K562 (cell line): ENCODE results near the gene ZNF566. TPM values are rescaled to one million over a fixed set of nuclear protein-coding genes. Genes with fewer than 3 reads are reported as not detected.
A peak's percentile ranks its signal among the peaks of the same experiment; 100 is the strongest.

ENCODE experiments used
- ATAC-seq: fragments of 200-7000 bp; cut with Tn5 transposase; 3 replicates; pipeline ENCODE4 v1.9.1; 2020; ENCODE audit warnings: moderate library complexity
- BruUV-seq: library from RNA; stranded (reverse); fragments of 400-500 nt; replicated peaks from 2 replicates; lab custom pipeline; 2021; lab: Mats Ljungman, UMichigan
- CTCF ChIA-PET: fragments of 300-600 bp; formaldehyde crosslinking; extraction: SDS; loops from one replicate; lab custom pipeline; 2021; ENCODE audit warnings: low intra/inter-chr PET ratio; lab: Yijun Ruan, JAX
- POLR2A ChIA-PET: fragments of 300-600, 350-650 bp; sonication (Branson Sonifier 250); formaldehyde crosslinking; extraction: SDS; loops from one replicate; lab custom pipeline; 2021; ENCODE audit warnings: antibody characterized with exemption, inconsistent platforms; lab: Yijun Ruan, JAX
- DNase-seq, 4 experiments: peaks; one replicate each; pipeline versions ENCODE4 v3.0.0 to v3.0.0-alpha.2; 2011 to 2018; ENCODE audit warnings: low spot score in 3 of 4, mixed read lengths in 3 of 4; ENCODE audit errors: extremely low read depth in 1 of 4
- FAIRE-seq: peaks from 2 replicates; lab custom pipeline; 2011; peaks lifted over from hg19 to GRCh38; lab: Jason Lieb, UNC
- H2AFZ ChIP-seq: 2 replicates; pipeline ENCODE4 v1.6.0; 2011; ENCODE audit warnings: low read depth, low read length, control low read depth, inconsistent platforms
- H3K27ac ChIP-seq: fragments of 200-600 bp; 3 replicates; pipeline ENCODE4 v1.8.0; 2011; ENCODE audit warnings: low read depth, mild to moderate bottlenecking, control low read depth, inconsistent platforms, low read length, moderate library complexity, mixed read lengths; ENCODE audit errors: extremely low read depth
- H3K27me3 ChIP-seq, 2 experiments: fragments of 300-600 bp in 1 of 2; 2 replicates in 1 of 2; 3 replicates in 1 of 2; pipeline versions ENCODE4 v1.6.0 to v1.8.0; 2011; ENCODE audit warnings: inconsistent platforms in 2 of 2, low read length in 2 of 2, mild to moderate bottlenecking in 1 of 2, mixed read lengths in 1 of 2, moderate library complexity in 1 of 2; ENCODE audit not compliant: control insufficient read depth in 2 of 2, insufficient read depth in 2 of 2
- H3K36me3 ChIP-seq: fragments of 300-600 bp; 3 replicates; pipeline ENCODE4 v1.8.0; 2011; ENCODE audit warnings: mild to moderate bottlenecking, low read length, inconsistent platforms; ENCODE audit not compliant: control insufficient read depth, insufficient read depth
- H3K4me1 ChIP-seq, 2 experiments: fragments of 200-600 bp in 1 of 2; replicated peaks in 1 of 2; 2 replicates in 1 of 2; 3 replicates in 1 of 2; pipeline versions ENCODE4 v1.5.1 to v1.8.0; 2011; ENCODE audit warnings: inconsistent platforms in 2 of 2, low read length in 2 of 2, mild to moderate bottlenecking in 1 of 2, mixed read lengths in 1 of 2, moderate library complexity in 1 of 2; ENCODE audit not compliant: control insufficient read depth in 2 of 2, insufficient read depth in 2 of 2
- H3K4me2 ChIP-seq: 2 replicates; pipeline ENCODE4 v1.6.1; 2011; ENCODE audit warnings: low read length, control low read depth, inconsistent platforms, mixed read lengths; ENCODE audit not compliant: insufficient read depth
- H3K4me3 ChIP-seq: fragments of 200-600 bp; sonication (generic), shearing (Covaris generic); 2 replicates; pipeline ENCODE4 v1.5.1; 2016; ENCODE audit warnings: control low read depth, inconsistent platforms
- H3K79me2 ChIP-seq: fragments of 200-600 bp; 3 replicates; pipeline ENCODE4 v1.8.0; 2011; ENCODE audit warnings: low read length, inconsistent platforms; ENCODE audit not compliant: control insufficient read depth, insufficient read depth
- H3K9ac ChIP-seq, 2 experiments: 2 replicates each; pipeline versions ENCODE4 v1.6.0 to v1.6.1; 2011; ENCODE audit warnings: low read depth in 2 of 2, low read length in 2 of 2, control low read depth in 1 of 2, inconsistent platforms in 1 of 2, mild to moderate bottlenecking in 1 of 2, mixed read lengths in 1 of 2; ENCODE audit not compliant: insufficient read depth in 1 of 2
- H3K9me1 ChIP-seq: one replicate; pipeline ENCODE4 v1.6.0; 2011; ENCODE audit warnings: inconsistent platforms, mild to moderate bottlenecking, low read length, moderate library complexity; ENCODE audit not compliant: control insufficient read depth, insufficient read depth
- H3K9me3 ChIP-seq: replicated peaks from 2 replicates; pipeline ENCODE4 v1.5.1; 2011; ENCODE audit warnings: low read depth, low read length, inconsistent platforms; ENCODE audit not compliant: control insufficient read depth, insufficient read depth
- H4K20me1 ChIP-seq: replicated peaks from 2 replicates; pipeline ENCODE4 v1.6.1; 2011; ENCODE audit warnings: low read length, inconsistent platforms, mixed read lengths; ENCODE audit not compliant: control insufficient read depth, insufficient read depth
- ATF1 ChIP-seq, 2 experiments: fragments of 450-650 bp in 1 of 2; IDR thresholded peaks; 2 replicates each; pipeline ENCODE4 v1.6.1; 2016; ENCODE audit warnings: missing compliant biosample characterization in 1 of 2, missing genetic modification characterization in 1 of 2
- CBX5 ChIP-seq: IDR thresholded peaks from 2 replicates; pipeline ENCODE4 v1.6.1; 2014; ENCODE audit warnings: low read depth, borderline replicate concordance
- CREM ChIP-seq: IDR thresholded peaks from 2 replicates; pipeline ENCODE4 v1.6.1; 2014; ENCODE audit warnings: antibody characterized with exemption, low read depth
- IRF9 ChIP-seq: fragments of 450-650 bp; IDR thresholded peaks from 2 replicates; pipeline ENCODE4 v1.6.1; 2016; ENCODE audit warnings: missing biosample characterization, missing genetic modification characterization
- KDM5B ChIP-seq: fragments of 200-600 bp; sonication (generic); IDR thresholded peaks from 2 replicates; pipeline ENCODE4 v1.6.1; 2012; ENCODE audit warnings: low read depth, mild to moderate bottlenecking, moderate library complexity, low read length, control low read depth, inconsistent platforms; ENCODE audit not compliant: insufficient replicate concordance
- RFX5 ChIP-seq: IDR thresholded peaks from 2 replicates; pipeline ENCODE4 v1.6.1; 2011; ENCODE audit warnings: low read depth, mild to moderate bottlenecking, improper control_type of control experiment, low read length
- SETDB1 ChIP-seq: IDR thresholded peaks from one replicate; pipeline ENCODE4 v1.6.1; 2012; ENCODE audit warnings: low read length, control low read depth, inconsistent platforms
- ZNF274 ChIP-seq: IDR thresholded peaks from 2 replicates; pipeline ENCODE4 v1.6.1; 2011; ENCODE audit warnings: low read depth, mild to moderate bottlenecking, low read length, moderate library complexity, borderline replicate concordance
- ZNF785 ChIP-seq: fragments of 250-450 bp; sonication (Bioruptor Pico); IDR thresholded peaks from 2 replicates; pipeline ENCODE4 v1.4.0; 2020; ENCODE audit warnings: mild to moderate bottlenecking
- WGBS: fragments of 100-300 bp; shearing (Covaris generic); methylation state at CpG from one replicate; pipeline ENCODE4 v1.1.6; 2016; ENCODE audit warnings: low coverage, mixed read lengths; ENCODE audit not compliant: insufficient coverage; ENCODE audit errors: missing lambda C conversion rate; 5-methylcytosine and 5-hydroxymethylcytosine counted together
- in situ Hi-C: fragments of 300-500 bp; cut with MboI; formaldehyde crosslinking; loops from 4 replicates; pipeline ENCODE4 v1.15.0; 2018; ENCODE audit warnings: inconsistent platforms, mixed read lengths
- intact Hi-C: fragments of 100-400 bp; cut with micrococcal nuclease; formaldehyde crosslinking; loops from 2 replicates; pipeline ENCODE4 v1.14.2; 2022
- polyA plus RNA-seq, 8 experiments: library from polyadenylated mRNA; depleted of rRNA in 4 of 8; stranded (reverse) in 5 of 8; unstranded in 3 of 8; fragments of >200 nt; fragmentation: Nextera tagmentation in 2 of 8; fragmentation: Illumina TruSeq in 1 of 8; extraction: Ambion mirVana in 2 of 8; extraction: Trizol in 1 of 8; gene quantifications; 2 replicates each; pipeline versions ENCODE4 v1.2.1 to v1.2.3, GENCODE V29; 2011 to 2014; ENCODE audit warnings: inconsistent platforms in 1 of 8, missing spikeins in 1 of 8
- total RNA-seq, 7 experiments: library from RNA; depleted of rRNA in 6 of 7; stranded (reverse); fragments of >200 nt in 6 of 7; fragmentation: Illumina TruSeq in 2 of 7; extraction: Trizol in 2 of 7; gene quantifications; 2 replicates each; pipeline versions ENCODE4 v1.2.1 to v1.2.3, GENCODE V29; 2011 to 2021; ENCODE audit warnings: low replicate concordance in 1 of 7
- TF ChIP-seq, protein P1 (sequence below), 2 experiments: fragments of 450-650 bp in 1 of 2; sonication (generic) in 1 of 2; formaldehyde crosslinking in 1 of 2; IDR thresholded peaks in 1 of 2; conservative IDR thresholded peaks in 1 of 2; 2 replicates each; pipeline versions ENCODE4 v1.6.1 to v1.8.1; 2016 to 2023; ENCODE audit warnings: mild to moderate bottlenecking in 2 of 2, moderate library complexity in 2 of 2, inconsistent platforms in 1 of 2, missing genetic modification reagents in 1 of 2
- TF ChIP-seq, protein P2 (sequence below): fragments of 250-450 bp; sonication (Bioruptor Pico); IDR thresholded peaks from 2 replicates; pipeline ENCODE4 v1.8.0; 2022; ENCODE audit warnings: moderate library complexity, mild to moderate bottlenecking, inconsistent platforms

ZNF566 gene
- total and polyA plus RNA-seq, 9 of the 15 experiments (the other 6 are each of a cell fraction or from before 2014, with no cell fraction given) = 5.5 to 11.4 (median 9.7) TPM

DNA sequence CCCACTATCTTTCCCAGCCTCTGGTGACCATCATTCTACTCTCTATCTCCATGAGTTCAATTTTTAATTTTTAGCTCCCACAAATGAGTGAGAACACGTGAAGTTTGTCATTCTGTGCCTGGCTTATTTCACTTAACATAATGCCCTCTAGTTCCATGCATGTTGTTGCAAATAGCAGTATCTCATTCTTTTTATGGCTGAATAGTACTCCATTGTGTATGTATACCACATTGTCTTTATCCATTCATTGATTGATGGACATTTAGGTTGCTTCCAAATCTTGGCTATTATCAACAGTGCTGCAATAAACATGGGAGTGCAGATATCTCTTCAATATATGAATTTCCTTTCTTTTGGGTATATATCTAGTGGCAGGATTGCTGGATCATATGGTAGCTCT is 48.0 kb downstream of the ZNF566 start (continued):
- TF ChIP-seq, protein P1, sequence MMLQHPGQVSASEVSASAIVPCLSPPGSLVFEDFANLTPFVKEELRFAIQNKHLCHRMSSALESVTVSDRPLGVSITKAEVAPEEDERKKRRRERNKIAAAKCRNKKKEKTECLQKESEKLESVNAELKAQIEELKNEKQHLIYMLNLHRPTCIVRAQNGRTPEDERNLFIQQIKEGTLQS (IDR thresholded peaks at IDR 0.05) = no peak
- TF ChIP-seq, protein P1 (CRISPR knock-in tag; conservative IDR thresholded peaks at IDR 0.05) = no peak
- no peak for TF ChIP-seq IRF9 (tag)

DNA sequence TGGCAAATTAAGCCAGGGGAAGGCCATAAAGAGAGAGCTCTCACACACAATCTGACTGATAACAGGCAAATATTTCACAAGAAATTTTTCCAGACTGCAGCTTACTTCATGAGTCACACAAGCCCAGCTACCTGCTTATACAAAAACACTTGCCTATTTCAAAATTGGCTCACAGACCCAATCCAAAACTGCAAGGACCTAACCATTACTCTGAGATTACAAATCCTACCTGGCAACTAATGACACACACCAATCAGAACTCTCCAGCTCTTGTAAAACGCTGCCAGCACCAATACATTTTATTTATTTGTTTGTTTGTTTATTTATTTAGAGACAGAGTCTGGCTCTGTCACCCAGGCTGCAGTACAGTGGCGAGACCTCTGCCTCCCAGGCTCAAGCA is 52.8 kb downstream of the ZNF566 start:
- H3K4me3 ChIP-seq = no peak overlapping the region
- CTCF ChIA-PET = no interaction called here
- no peak for DNase-seq
- no peaks in the 10 kb centered on the region for H3K27me3 ChIP-seq
- in situ Hi-C loops = no loop called here
- TF ChIP-seq KDM5B (no peak), RFX5 (peak; percentile 95), SETDB1 (no peak), ZNF274 (no peak), ATF1 (CRISPR knock-in tag; IDR thresholded peaks at IDR 0.05) (no peak), ATF1 (tag; IDR thresholded peaks at IDR 0.05) (peak; percentile 29; the same call in 1 of the 2 replicates), ZNF785 (CRISPR knock-in tag) (no peak), CBX5 (no peak), CREM (0 out of 2 replicates have a peak, but pooled peaks have one; percentile 16)
- TF ChIP-seq, protein P2, sequence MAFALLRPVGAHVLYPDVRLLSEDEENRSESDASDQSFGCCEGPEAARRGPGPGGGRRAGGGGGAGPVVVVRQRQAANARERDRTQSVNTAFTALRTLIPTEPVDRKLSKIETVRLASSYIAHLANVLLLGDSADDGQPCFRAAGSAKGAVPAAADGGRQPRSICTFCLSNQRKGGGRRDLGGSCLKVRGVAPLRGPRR (CRISPR knock-in tag) = no peak
- TF ChIP-seq, all 486 proteins: peak for 3
- 5% methylated on average over 2 of the region's 2 CpGs for WGBS
- BruUV-seq = no TSS peak
- intact Hi-C loops = no loop called here
- no peak for ATAC-seq
- no peak for FAIRE-seq
- POLR2A ChIA-PET = no interaction called here
- Histone ChIP-seq H2AFZ (no peak overlapping the region), H3K9me3 (no peaks in the 10 kb centered on the region; the same call in 1 of the 2 replicates), H3K4me2 (no peak overlapping the region), H3K9me1 (no peaks in the 10 kb centered on the region), H3K9ac (no peak overlapping the region), H4K20me1 (no peaks in the 10 kb centered on the region), H3K27ac (no peak overlapping the region), H3K79me2 (no peaks in the 10 kb centered on the region), H3K4me1 (no peaks in the 10 kb centered on the region), H3K36me3 (no peaks in the 10 kb centered on the region)
